Measurements from ENCODE around the gene ENTPD6. TPM values are rescaled to one million over a fixed set of nuclear protein-coding genes. Genes with fewer than 3 reads are reported as not detected.
A peak's percentile ranks its signal among the peaks of the same experiment; 100 is the strongest.

Gene ENTPD6
- total RNA-seq, 1 donor from 2014 or later, result 57.8 TPM

GRCh38 chr20:25197183-25197869 lies 1.8 kb downstream of the ENTPD6 start:
- Mint-ChIP-seq H3K36me3 (ENCODE audit: low read depth, unreplicated experiment) (no peaks in the 10 kb centered on the region), H3K4me3 (ENCODE audit: unreplicated experiment) (peak overlapping the region; percentile 97), H3K9me3 (ENCODE audit: unreplicated experiment) (peaks cover 2% of the 10 kb centered on the region), H3K4me1 (ENCODE audit: low read depth, unreplicated experiment) (peaks cover 23% of the 10 kb centered on the region), H3K27ac (ENCODE audit: unreplicated experiment) (no peak overlapping the region), H3K27me3 (ENCODE audit: low read depth, unreplicated experiment) (no peaks in the 10 kb centered on the region)
- FAIRE-seq (no peak), DNase-seq (ENCODE audit: low read depth) (no peak)
- no peaks in the 10 kb centered on the region for H3K9me3 ChIP-seq (ENCODE audit: insufficient read depth, low read depth, low read length)
- H3K4me3 ChIP-seq (ENCODE audit: insufficient read depth, low read depth, low read length), result no peak overlapping the region
- no peaks in the 10 kb centered on the region for H3K27me3 ChIP-seq (ENCODE audit: insufficient read depth, low read length)
- no peak overlapping the region for H2AFZ ChIP-seq (ENCODE audit: low read depth, low read length)
- peaks cover 67% of the 10 kb centered on the region for H3K79me2 ChIP-seq (ENCODE audit: insufficient read depth, low read length)
- H3K27ac ChIP-seq (ENCODE audit: low read depth, low read length), result no peak overlapping the region
- H3K9ac ChIP-seq (ENCODE audit: low read length), result no peak overlapping the region
- TF ChIP-seq, protein P1, sequence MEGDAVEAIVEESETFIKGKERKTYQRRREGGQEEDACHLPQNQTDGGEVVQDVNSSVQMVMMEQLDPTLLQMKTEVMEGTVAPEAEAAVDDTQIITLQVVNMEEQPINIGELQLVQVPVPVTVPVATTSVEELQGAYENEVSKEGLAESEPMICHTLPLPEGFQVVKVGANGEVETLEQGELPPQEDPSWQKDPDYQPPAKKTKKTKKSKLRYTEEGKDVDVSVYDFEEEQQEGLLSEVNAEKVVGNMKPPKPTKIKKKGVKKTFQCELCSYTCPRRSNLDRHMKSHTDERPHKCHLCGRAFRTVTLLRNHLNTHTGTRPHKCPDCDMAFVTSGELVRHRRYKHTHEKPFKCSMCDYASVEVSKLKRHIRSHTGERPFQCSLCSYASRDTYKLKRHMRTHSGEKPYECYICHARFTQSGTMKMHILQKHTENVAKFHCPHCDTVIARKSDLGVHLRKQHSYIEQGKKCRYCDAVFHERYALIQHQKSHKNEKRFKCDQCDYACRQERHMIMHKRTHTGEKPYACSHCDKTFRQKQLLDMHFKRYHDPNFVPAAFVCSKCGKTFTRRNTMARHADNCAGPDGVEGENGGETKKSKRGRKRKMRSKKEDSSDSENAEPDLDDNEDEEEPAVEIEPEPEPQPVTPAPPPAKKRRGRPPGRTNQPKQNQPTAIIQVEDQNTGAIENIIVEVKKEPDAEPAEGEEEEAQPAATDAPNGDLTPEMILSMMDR (IDR thresholded peaks at IDR 0.05; ENCODE audit: insufficient read depth, low read depth, low read length), result no peak
- TF ChIP-seq EZH2 (IDR thresholded peaks at IDR 0.05; ENCODE audit: insufficient read depth, low read length), result no peak
- peak overlapping the region; percentile 99 for H3K4me2 ChIP-seq (ENCODE audit: low read length)
- peaks cover 9% of the 10 kb centered on the region for H3K4me1 ChIP-seq (ENCODE audit: insufficient read depth, low read length)
- H4K20me1 ChIP-seq (ENCODE audit: insufficient read depth, low read length), result peaks cover 55% of the 10 kb centered on the region
- H3K36me3 ChIP-seq (ENCODE audit: insufficient read depth, low read length), result no peaks in the 10 kb centered on the region

GRCh38 chr20:25197870-25198190 lies 2.3 kb downstream of the ENTPD6 start:
- TF ChIP-seq, protein P1 (IDR thresholded peaks at IDR 0.05; ENCODE audit: insufficient read depth, low read depth, low read length), result no peak
- TF ChIP-seq EZH2 (IDR thresholded peaks at IDR 0.05; ENCODE audit: insufficient read depth, low read length), result no peak
- no peaks in the 10 kb centered on the region for H3K27me3 Mint-ChIP-seq (ENCODE audit: low read depth, unreplicated experiment)
- H3K27me3 ChIP-seq (ENCODE audit: insufficient read depth, low read length), result no peaks in the 10 kb centered on the region
- H3K9me3 ChIP-seq (ENCODE audit: insufficient read depth, low read depth, low read length), result no peaks in the 10 kb centered on the region
- H3K4me3 ChIP-seq (ENCODE audit: insufficient read depth, low read depth, low read length), result no peak overlapping the region
- H3K4me1 Mint-ChIP-seq (ENCODE audit: low read depth, unreplicated experiment), result peaks cover 23% of the 10 kb centered on the region
- H3K4me3 Mint-ChIP-seq (ENCODE audit: unreplicated experiment), result peak overlapping the region; percentile 97
- no peaks in the 10 kb centered on the region for H3K36me3 ChIP-seq (ENCODE audit: insufficient read depth, low read length)
- peaks cover 72% of the 10 kb centered on the region for H3K79me2 ChIP-seq (ENCODE audit: insufficient read depth, low read length)
- H3K9me3 Mint-ChIP-seq (ENCODE audit: unreplicated experiment), result peaks cover 2% of the 10 kb centered on the region
- no peak overlapping the region for H3K27ac ChIP-seq (ENCODE audit: low read depth, low read length)
- H4K20me1 ChIP-seq (ENCODE audit: insufficient read depth, low read length), result peaks cover 57% of the 10 kb centered on the region
- H3K36me3 Mint-ChIP-seq (ENCODE audit: low read depth, unreplicated experiment), result no peaks in the 10 kb centered on the region
- H3K4me1 ChIP-seq (ENCODE audit: insufficient read depth, low read length), result peaks cover 9% of the 10 kb centered on the region
- H2AFZ ChIP-seq (ENCODE audit: low read depth, low read length), result no peak overlapping the region
- DNase-seq (ENCODE audit: low read depth), result no peak
- FAIRE-seq, result no peak
- H3K27ac Mint-ChIP-seq (ENCODE audit: unreplicated experiment), result no peak overlapping the region
- no peak overlapping the region for H3K9ac ChIP-seq (ENCODE audit: low read length)
- peak overlapping the region; percentile 99 for H3K4me2 ChIP-seq (ENCODE audit: low read length)

DNA sequence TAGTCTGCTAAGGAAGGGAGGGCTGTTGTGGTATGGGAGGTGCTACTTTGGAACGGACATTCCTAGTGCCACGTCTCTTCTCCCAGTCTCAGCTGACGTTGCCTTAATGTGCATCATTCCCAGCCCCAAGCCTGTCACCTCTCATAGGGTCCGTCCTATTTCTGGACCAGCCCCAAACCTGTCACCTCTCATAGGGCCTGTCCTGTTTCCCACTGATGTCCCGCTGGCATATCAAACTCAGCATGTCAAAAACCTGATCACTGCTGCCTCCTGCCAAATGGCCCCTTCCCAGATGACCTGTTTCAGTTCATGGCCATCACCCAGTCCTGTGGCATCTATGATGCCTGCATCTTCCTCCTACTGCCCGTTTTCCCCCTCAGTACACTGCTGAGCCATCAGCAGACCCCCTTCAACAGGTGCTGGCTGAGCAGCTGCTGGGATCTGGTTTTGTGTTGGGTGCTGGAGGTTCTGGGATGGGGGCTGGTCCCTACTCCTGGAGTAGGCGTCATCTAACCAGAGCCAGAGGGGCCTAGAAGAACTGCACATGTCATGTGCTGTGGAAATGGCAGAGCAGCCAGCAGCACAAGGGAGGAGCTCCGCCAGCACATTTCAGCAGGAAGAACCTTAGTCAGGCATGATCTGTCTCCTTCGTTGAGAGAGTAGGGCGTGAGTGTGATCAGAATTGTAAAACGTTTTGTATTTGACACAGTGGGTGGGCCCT lies 3.3 kb downstream of the ENTPD6 start:
- no peaks in the 10 kb centered on the region for H3K9me3 ChIP-seq (ENCODE audit: insufficient read depth, low read depth, low read length)
- Mint-ChIP-seq H3K27me3 (ENCODE audit: low read depth, unreplicated experiment) (no peaks in the 10 kb centered on the region), H3K9me3 (ENCODE audit: unreplicated experiment) (peaks cover 2% of the 10 kb centered on the region), H3K36me3 (ENCODE audit: low read depth, unreplicated experiment) (no peaks in the 10 kb centered on the region), H3K27ac (ENCODE audit: unreplicated experiment) (no peak overlapping the region), H3K4me1 (ENCODE audit: low read depth, unreplicated experiment) (peaks cover 29% of the 10 kb centered on the region), H3K4me3 (ENCODE audit: unreplicated experiment) (no peak overlapping the region)
- no peak for FAIRE-seq
- H3K27ac ChIP-seq (ENCODE audit: low read depth, low read length), result no peak overlapping the region
- no peaks in the 10 kb centered on the region for H3K36me3 ChIP-seq (ENCODE audit: insufficient read depth, low read length)
- DNase-seq (ENCODE audit: low read depth), result no peak
- H3K4me2 ChIP-seq (ENCODE audit: low read length), result no peak overlapping the region
- peaks cover 66% of the 10 kb centered on the region for H4K20me1 ChIP-seq (ENCODE audit: insufficient read depth, low read length)
- peaks cover 9% of the 10 kb centered on the region for H3K4me1 ChIP-seq (ENCODE audit: insufficient read depth, low read length)
- TF ChIP-seq EZH2 (IDR thresholded peaks at IDR 0.05; ENCODE audit: insufficient read depth, low read length), result no peak
- TF ChIP-seq, protein P1 (IDR thresholded peaks at IDR 0.05; ENCODE audit: insufficient read depth, low read depth, low read length), result no peak
- H2AFZ ChIP-seq (ENCODE audit: low read depth, low read length), result no peak overlapping the region
- H3K9ac ChIP-seq (ENCODE audit: low read length), result no peak overlapping the region
- peaks cover 81% of the 10 kb centered on the region for H3K79me2 ChIP-seq (ENCODE audit: insufficient read depth, low read length)
- H3K4me3 ChIP-seq (ENCODE audit: insufficient read depth, low read depth, low read length), result no peak overlapping the region
- H3K27me3 ChIP-seq (ENCODE audit: insufficient read depth, low read length), result no peaks in the 10 kb centered on the region
